T-helper 17 cell (primary cell): Measurements from ENCODE around the gene HTR1D. TPM values are rescaled to one million over a fixed set of nuclear protein-coding genes. Genes with fewer than 3 reads are reported as not detected.
A peak's percentile ranks its signal among the peaks of the same experiment; 100 is the strongest.

Experiments
- ATAC-seq: fragments of 150-1000 bp; cut with Tn5 transposase; 2 replicates; pipeline ENCODE4 v1.10.0; 2021; ENCODE audit warnings: mild to moderate bottlenecking, moderate library complexity
- DNase-seq, 3 donors: peaks; one replicate each; pipeline versions ENCODE4 v3.0.0 to v3.0.0-alpha.2; 2020 to 2021
- H3K9me3 ChIP-seq: one replicate; pipeline ENCODE4 v1.7.0; 2013; ENCODE audit warnings: low read length, mild to moderate bottlenecking; ENCODE audit not compliant: control insufficient read depth, poor library complexity, severe bottlenecking
- H3K27ac Mint-ChIP-seq: one replicate; pipeline ENCODE4 v1.8.0; 2022; ENCODE audit warnings: mild to moderate bottlenecking, moderate library complexity, mixed read lengths
- H3K27me3 Mint-ChIP-seq: one replicate; pipeline ENCODE4 v1.8.0; 2022; ENCODE audit warnings: mixed read lengths
- H3K36me3 Mint-ChIP-seq: one replicate; pipeline ENCODE4 v1.8.0; 2022; ENCODE audit warnings: low read depth, mixed read lengths
- H3K4me1 Mint-ChIP-seq: one replicate; pipeline ENCODE4 v1.8.0; 2022; ENCODE audit warnings: mild to moderate bottlenecking, mixed read lengths
- H3K4me3 Mint-ChIP-seq: one replicate; pipeline ENCODE4 v1.8.0; 2022; ENCODE audit warnings: mild to moderate bottlenecking, moderate library complexity, mixed read lengths
- total RNA-seq, 4 donors: library from RNA in 2 of 4; stranded (reverse) in 2 of 4; gene quantifications; one replicate each; pipeline ENCODE4 v1.2.3 and lab custom pipeline; 2022 to 2026

Gene HTR1D
- total RNA-seq, 2 donors from 2014 or later = not detected

GRCh38 chr1:23148084-23148483 lies 69.2 kb downstream of the HTR1D start:
- H3K27me3 Mint-ChIP-seq = no peaks in the 10 kb centered on the region
- DNase-seq = no peak

More at GRCh38 chr1:23148084-23148483, 69.2 kb downstream of the HTR1D start:
- Mint-ChIP-seq H3K4me1 (peaks cover 32% of the 10 kb centered on the region), H3K27ac (peak overlapping the region; percentile 41), H3K4me3 (no peak overlapping the region), H3K36me3 (peaks cover 2% of the 10 kb centered on the region)
- peak; percentile 59 for ATAC-seq
- no peaks in the 10 kb centered on the region for H3K9me3 ChIP-seq

Other genes starting within 250 kb of the HTR1D start
- gene LACTBL1, start 244.6 kb downstream of the HTR1D start, total RNA-seq = not detected
- gene TEX46, start 201.7 kb downstream of the HTR1D start, total RNA-seq = not detected
- 10 to 100 TPM; 32.2 to 34.4 TPM for gene KDM1A, start 198.0 kb downstream of the HTR1D start, total RNA-seq
- 10 to 100 TPM; 24.7 to 27.3 TPM for gene LUZP1, start 48.6 kb downstream of the HTR1D start, total RNA-seq
- 100 to 1,000 TPM; 104 to 119 TPM for gene HNRNPR, start 126.8 kb upstream of the HTR1D start, total RNA-seq
- gene ZNF436, start 152.3 kb upstream of the HTR1D start, total RNA-seq = 1 to 10 TPM; 3.1 to 3.3 TPM
- gene TCEA3, start 207.2 kb upstream of the HTR1D start, total RNA-seq = 10 to 100 TPM; 12.3 to 13.5 TPM